Muscle of back (tissue), 13 donors: ENCODE data around the gene ZC3H4. TPM values are rescaled to one million over a fixed set of nuclear protein-coding genes. Genes with fewer than 3 reads are reported as not detected.
A peak's percentile ranks its signal among the peaks of the same experiment; 100 is the strongest.

Experiments used
- DNase-seq, 3 donors: peaks; one replicate each; pipeline versions ENCODE4 v3.0.0 to v3.0.0-alpha.2; 2013
- long read RNA-seq, 9 donors: transcript quantifications; one replicate each; lab custom pipeline, GENCODE V29; 2026
- polyA plus RNA-seq, 10 donors: library from polyadenylated mRNA; unstranded; fragments of 120-200 nt; gene quantifications; one replicate each; pipeline ENCODE4 v1.2.1, GENCODE V29; 2013; ENCODE audit not compliant: insufficient read length in 10 of 10

Gene ZC3H4
- 10 to 100 TPM; 22.2 to 31.5 (median 25.2) TPM for polyA plus RNA-seq
- long read RNA-seq, donor 1, result 0 reads
- long read RNA-seq, donor 2, partial matches to known transcripts, result 0 of 1 reads
- long read RNA-seq, donor 2, other reads (novel, unspliced or antisense), result 0 of 1 reads
- long read RNA-seq, donor 3, result 0 reads
- long read RNA-seq, donor 4, result 0 reads
- long read RNA-seq, donor 5, partial matches to known transcripts, result 0 of 1 reads
- long read RNA-seq, donor 5, other reads (novel, unspliced or antisense), result 0 of 1 reads
- long read RNA-seq, donor 6, full-length matches to known transcripts, result 1 of 1 reads
- long read RNA-seq, donor 6, partial matches to known transcripts, result 0 of 1 reads
- long read RNA-seq, donor 6, other reads (novel, unspliced or antisense), result 0 of 1 reads
- long read RNA-seq, donor 7, partial matches to known transcripts, result 6 of 6 reads
- long read RNA-seq, donor 7, other reads (novel, unspliced or antisense), result 0 of 6 reads
- long read RNA-seq, donor 8, partial matches to known transcripts, result 19 of 20 reads
- long read RNA-seq, donor 8, other reads (novel, unspliced or antisense), result 0 of 20 reads
- long read RNA-seq, donor 9, result 0 reads

DNA sequence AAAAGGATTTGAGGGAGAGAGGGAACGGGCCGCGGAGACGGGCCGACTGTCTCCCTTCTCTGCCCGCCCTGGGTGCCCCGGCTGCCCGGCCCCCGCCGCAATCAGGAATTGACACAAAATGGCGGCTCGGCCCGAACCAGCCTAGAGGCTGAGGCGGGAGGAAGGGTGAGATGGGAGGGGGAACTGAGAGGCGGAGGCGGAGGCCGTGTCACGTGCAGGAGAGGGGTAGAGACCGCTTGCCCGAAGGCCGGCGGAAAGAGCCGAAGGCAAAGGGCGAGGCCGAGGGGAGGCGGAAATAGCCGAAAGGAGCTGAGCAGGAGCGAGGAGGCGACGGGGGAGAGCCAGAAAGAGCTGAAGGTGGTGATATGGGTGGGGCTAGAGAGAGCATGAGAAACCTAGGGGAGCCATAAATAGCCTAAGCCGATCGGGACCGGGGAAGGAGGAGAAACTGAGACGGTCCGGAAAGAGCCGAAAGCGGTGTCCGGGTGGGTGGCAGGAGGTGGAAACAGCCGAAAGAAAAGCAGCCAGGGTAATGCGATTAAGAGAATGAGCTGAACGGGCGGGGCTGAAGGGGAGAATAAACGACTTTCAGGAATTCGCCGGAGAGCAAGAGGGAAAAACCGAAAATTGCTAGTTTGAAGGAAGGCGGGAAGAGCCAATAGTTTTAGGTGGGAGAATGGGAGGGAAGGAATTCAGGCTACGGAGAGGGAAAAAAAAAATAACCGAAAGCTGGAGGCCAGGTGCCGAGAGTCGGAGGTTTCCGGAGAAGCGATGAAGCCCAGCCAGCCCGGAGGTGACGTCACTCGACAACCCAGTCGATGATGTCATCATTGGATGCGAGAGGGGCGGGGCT is at the start of gene ZC3H4:
Gene ZC3H4, minus strand, starts transcription at position 780 of the 853 bp plus-strand sequence. CDS start 1,192 bp downstream, outside the sequence.
- DNase-seq, result peak; percentile 99 to 100 (median 99)

DNA sequence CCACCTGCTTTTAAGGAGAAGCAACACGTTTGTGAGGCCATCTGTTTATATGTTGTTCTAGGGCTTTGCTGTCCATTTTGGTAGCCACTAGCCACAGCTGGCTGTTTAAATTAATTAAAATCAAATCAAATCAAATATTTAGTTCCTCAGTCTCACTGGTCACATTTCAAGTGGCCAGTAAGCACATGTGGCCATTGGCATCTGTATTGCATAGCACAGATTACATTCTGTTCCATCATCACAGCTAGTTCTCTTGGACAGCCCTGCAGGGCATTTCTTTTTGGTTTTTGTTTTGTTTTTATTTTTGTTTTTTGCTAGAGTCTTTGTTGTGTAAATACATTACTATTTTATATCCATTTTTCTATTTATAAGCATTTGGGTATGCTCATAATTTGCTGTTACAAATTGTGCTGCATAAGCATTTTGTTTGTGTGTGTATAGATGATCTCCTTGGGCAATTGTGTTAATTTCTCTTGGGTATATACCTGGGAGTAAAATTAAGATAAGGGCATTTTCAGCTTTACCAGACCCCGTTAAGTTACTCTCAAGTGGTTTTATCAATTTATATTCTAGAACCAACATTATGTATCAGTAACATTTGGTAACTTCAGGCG is 48.4 kb upstream of the ZC3H4 start:
- no peak for DNase-seq

DNA sequence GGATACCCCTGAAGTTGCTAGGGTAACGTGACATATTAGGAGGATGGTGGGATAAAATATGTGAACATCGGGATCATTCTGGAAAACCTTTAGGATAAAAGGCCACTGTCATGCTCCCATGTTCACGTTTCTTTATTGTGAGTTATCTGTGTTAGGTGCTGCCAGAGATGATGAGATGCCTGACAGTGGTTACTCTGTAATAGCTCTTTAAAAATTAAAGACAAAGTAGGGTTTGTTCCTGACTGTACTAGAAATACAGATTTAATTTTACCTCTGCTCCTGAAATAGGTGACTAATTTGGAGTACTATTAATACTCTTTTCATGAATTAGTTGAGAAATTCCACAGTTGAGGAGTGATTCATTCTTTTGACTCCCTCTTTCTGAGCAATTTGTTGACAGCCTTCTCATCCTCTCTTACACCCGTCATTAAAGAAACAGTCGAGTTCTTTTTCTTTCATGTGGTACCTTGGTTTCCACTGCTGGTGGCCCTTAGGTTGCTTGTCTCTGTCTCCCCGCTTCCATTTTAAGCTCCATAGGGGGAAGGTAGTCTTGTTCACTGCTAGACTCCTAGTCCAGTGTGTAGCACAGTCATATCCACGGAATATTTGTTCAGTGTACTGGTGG is 45.4 kb upstream of the ZC3H4 start:
- DNase-seq, result no peak

DNA sequence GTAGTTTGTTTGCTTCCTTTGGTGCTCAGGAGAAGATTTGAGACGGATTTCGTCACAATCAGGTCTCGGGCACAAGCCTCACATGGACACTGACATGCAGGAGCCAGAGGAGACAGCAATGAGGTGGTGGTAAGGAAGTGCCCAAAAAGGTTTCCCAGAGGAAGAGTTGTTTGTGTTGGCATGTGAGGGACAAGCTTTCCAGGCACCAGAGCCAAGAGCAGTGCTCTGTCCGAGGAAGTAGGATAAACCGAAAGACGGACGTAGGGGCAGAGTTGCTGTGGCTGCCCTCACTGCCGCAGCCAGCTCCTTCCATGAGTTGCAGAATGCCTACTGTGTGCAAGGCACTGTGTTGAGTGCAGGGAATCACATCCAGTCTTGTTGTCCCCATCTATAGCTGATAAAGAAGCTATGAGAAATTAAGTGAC is 44.8 kb upstream of the ZC3H4 start:
- DNase-seq, result no peak

DNA sequence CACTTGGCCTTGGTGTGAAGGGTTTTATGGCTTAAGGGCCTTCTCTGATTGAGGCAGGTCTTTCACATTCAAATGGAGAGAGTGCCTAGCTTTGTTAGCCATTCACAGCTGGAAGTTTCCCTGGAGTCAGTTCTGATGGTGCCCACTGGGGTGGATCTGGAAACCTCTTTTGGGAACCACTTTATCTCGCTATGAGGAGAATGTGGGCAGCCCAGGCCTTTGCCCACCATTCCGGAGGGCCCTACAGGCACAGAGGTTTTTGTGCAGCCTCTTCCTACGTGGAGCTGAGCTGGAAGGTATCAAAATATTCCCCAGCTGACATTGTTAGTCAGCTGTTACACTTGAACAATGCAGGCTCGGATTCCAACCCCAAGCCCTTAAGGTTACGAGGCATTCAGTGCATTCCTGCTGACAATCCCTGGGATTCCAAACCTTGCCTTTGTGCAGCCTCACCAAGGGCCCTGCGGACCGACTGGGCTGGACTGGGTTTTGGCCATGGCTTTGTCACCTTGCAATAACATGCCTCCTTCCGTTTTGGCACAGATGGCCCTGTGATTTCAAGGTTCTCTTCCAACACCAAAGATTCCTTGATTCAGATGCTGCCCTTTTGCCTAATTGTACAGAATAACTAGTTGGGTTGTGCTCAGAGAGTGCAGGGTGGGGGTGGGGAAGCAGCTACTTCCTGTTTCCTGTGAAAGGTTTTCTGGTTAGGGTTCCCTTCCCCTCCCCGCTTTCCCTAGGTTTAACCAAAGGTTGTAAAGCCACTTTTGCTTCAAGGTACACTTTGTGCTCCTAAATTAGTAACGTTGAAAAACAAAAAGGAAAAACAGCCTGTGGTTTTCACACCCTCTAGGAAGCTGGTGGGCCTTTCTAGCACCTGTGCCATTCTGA is 44.1 kb upstream of the ZC3H4 start:
- DNase-seq, result peak in 1 of 3 donors; percentile 39

DNA sequence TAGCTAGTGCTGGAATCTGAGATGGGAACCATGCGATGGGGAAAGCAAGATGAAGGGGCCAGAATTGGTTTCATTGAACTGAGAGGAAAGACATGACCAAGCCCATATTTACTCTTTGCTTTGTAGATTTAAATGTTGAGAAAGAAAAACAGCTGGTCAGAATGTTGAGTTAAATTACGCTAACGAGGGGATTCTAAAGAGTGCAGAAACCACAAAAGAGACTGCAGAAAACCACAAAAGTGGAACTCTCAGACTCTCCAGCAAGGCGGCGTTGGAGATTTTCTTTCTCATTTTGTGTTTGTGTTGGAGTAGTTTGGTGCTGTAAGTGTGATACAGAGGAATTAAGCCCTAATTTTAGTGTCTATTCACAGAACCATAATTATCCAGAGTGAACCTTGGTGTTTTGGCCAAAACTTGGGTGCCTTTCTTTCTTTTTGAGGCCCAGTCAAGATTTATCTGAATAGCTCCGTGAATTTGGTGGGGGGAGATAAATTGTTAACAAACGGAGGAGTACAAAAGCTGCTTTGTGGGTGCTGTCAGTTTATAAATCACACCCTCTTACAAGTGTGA is 43.4 kb upstream of the ZC3H4 start:
- no peak for DNase-seq

DNA sequence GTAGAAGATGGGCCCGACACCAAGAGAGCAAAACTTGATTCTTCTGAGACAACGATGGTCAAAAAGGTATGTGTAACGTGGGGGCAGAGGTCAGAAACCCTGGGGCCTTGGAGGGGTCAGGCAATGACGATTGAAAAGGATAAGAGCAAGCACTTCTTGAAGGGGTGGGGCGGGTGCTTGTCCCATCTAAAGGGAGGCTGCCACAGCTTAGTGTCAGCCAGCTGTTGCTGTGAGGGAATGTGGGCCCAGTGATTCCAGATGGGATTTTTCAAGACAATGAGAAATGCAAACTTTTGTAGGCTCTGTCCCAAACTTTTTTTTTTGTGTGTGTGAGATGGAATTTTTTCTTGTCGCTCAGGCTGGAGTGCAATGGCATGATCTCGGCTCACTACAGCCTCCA is 41.6 kb upstream of the ZC3H4 start:
- peak in 1 of 3 donors; percentile 49 for DNase-seq

DNA sequence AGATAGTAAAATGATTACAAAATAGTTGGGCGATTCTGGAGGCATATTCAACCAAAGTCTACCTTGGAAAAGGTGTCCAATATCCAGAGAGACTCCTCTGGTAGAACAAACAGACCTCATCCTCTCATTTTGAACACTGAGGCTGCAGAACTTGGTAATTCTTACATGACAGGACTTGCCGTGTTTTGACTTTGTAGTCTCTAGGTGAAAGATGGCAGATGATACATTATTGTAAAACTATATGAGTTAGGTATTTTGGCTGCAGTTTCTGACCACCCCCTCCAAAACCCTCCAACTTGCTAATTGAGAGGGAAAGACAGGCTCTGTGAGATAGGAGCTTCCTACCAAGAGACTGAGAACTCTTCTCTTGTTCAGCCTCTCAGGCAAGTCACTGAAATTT is 39.7 kb upstream of the ZC3H4 start:
- no peak for DNase-seq

DNA sequence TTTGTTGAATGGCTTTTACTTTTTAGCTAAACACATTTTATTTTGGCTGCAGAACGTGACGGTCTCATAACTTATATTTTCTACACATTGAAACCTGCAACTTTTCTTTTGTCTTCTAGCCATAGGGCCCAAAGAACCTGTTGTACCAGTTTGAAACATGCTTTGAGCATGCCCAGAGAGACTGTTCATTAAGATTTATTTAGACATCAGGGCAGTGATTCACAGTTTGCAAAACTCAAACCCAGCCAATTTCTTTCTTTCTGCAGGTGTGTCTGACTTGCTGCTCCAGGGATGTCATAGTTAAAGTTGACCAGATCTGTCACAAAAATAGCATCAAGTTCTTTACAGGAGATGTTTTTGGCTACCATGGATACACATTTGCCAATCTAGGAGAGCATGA is 39.1 kb upstream of the ZC3H4 start:
- DNase-seq, result no peak

DNA sequence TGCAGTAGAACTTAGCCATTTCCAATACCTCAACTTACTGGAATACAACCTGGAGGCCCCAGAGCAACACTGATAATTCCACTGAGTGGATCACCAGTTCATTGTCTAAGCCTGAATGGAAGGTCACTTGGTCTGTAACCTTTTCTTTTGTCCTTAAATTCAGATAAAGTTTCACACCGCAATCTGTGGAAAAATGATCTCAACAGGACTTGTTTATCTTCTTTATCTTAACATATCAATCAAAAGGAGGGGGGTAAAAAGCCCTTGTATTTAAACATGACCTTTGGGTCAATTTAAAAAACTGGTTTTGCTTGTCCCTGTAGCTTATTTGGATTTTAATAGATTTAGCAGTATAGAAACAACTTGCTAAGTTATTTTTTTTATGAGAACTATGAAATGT is 38.6 kb upstream of the ZC3H4 start:
- DNase-seq, result no peak

DNA sequence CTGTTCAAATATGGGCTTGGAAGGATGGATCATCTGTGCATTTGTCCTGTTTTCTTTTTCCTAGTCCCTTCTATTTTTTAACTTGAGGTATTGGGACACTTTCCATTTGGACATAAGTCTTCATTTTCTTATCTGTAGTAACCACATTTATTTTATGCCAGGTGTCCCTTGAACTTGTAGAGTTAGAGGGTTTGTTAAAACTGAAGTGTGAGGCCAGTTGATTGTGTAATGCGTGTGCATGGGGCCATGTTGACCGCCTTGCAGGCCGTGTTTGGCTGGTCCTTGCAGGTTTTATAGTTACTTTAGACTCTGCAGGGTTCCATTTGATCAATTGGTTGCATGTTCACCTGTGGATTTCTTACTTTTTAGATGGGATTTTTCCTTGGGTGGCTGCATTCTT is 38.1 kb upstream of the ZC3H4 start:
- no peak for DNase-seq

DNA sequence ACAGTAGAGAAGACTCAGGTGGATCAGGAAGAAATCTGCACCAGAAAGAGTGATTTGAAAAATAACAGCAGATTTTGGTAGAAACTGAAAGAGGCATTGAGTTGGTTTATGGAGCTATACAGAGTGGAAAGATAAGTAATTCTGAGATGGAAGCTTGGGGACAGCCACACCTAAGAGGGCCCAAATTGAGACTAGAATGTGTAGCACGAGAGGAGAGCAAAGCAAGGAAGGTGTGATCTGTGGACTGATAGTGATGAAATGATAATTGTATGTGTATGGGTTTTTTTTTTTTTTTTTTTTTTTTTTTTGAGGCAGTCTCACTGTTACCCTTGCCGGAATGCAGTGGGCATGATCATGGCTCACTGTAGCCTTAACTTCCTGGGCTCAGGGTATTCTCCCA is 33.3 kb upstream of the ZC3H4 start:
- DNase-seq, result no peak

DNA sequence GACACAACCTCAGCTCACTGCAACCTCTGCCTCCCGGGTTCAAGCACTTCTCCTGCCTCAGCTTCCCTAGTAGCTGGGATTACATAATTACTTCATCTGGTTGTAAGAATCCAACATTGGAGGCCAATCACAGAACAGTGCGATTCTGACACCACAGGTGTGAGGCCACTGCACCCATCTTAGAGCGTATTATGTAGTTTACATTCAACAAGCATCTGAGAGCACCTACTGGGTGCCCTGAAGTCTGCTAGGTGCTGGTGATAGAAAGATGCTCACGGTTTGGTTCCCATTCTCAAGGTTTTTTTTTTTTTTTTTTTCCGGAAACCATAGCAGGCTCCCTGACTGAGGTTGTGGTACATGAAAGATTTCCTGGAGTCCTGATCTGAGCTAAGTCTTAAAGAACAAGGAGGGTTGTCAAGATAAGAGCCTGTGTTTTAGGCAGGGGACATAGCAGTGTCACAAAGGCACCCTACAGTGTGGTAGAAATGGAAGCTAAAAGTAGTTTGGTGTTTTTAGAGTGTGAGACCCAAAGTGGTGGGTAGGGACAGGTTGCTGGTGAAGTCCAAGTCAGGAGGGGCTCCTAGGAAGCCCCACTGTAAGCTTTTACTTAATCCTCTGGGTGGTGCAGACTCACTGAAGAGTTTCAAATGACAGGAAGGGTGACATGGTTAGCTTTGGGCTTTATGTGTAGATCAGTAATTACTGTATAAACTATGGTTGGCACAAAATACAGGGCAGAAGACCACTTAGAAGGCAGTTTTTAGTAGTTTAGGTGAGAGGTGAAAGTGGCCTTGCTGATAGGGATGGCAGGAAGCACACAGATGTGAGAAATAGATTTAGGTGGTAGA is 32.3 kb upstream of the ZC3H4 start:
- no peak for DNase-seq

DNA sequence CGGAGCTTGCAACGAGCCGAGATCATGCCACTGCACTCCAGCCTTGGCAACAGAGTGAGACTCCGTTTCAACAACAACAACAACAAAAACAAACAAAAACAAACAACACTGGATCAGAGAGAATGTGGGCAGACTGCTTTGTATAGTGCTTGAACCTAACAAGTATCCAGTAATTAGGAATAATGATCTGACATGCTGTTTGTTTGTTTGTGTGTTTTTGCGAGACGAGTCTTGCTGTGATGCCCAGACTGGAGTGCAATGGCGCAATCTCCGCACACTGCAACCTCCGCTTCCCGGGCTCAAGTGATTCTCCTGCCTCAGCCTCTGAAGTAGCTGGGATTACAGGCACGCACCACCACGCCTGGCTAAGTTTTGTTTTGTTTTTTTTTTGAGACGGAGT is 31.1 kb upstream of the ZC3H4 start:
- no peak for DNase-seq

DNA sequence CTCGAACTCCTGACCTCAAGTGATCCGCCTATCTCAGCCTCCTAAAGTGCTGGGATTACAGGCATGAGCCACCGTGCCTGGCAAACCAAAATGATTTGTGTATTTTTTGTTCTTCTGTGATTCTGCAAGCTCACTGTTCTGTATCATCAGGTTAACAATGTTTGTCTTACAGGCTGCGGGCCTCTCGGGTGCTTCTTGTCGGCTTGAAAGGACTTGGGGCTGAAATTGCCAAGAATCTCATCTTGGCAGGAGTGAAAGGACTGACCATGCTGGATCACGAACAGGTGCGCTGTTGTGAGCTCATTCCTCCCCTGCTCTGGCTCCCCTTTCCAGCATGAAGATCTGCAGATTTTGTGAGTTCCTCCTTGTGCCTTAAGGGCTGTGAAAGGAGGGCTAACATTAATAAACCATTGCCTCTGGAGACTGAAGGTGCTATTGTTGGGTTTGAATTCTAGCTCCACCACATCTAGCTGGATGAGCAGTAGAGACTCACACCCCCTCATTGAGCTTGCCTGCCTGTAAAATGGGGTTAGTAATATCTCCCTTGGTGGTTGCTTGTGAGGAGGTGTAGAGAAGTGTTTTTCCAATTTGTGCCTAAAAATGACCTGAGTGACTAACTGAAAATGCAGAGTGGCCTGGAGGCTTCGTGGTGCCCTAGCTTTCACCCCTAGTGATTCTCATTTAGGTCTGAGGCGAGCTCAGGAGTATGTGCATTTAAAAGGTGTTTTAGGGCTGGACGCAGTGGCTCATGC is 29.9 kb upstream of the ZC3H4 start:
- DNase-seq, result no peak

DNA sequence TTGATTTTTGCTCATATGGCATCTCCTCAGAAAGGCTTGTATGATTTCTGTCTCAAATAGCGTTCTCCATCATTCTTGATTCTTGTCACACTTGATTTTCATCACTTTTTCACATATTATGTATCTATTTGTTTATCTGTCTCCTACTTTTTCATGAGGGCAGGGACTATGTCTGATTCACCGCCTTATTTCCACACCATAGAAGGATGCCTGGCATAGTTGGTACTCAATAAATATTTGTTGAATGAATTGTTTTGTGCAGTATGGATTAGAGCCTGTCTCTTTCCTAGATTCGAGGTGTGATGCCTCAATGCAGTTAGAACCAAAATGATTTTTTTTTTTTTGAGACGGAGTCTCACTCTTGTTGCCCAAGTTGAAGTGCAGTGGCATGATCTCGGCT is 29.2 kb upstream of the ZC3H4 start:
- no peak for DNase-seq

DNA sequence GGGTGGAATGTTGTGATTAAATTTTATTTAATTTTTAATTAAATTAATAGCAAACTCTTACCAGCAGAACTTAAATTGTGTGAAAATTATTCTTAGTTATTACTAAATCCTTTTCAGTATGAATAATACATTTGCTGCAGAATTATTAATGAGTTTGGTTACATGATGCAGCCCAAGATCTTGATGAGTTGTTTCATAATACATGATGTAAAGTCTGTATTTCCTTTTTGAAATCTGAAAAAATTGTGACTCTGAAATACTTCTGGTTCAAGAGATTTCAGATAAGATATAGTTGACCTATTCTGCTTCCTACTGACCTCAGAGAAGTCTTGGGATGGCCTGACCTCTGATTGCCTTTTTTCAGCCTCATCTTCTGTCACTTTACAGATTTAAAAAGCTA is 28.1 kb upstream of the ZC3H4 start:
- DNase-seq, result no peak

DNA sequence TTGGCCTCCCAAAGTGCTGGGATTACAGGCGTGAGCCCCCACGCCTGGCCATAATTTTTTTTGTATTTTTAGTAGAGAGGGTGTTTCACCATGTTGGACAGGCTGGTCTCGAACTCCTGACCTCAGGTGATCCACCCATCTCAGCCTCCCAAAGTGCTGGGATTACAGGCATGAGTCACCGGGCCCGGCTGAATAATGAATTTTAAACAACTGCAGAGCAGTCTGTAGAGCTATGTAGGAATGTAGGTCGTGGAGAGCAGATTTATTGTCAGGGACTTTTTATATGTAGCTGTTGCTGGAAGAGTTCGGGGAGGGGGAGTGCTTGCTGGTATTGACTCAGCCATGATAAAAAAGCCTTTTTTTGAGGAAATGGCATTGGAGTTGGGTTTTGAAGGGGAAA is 27.7 kb upstream of the ZC3H4 start:
- DNase-seq, result peak in 1 of 3 donors; percentile 39
